IPS-NIHi7 (cell line): ENCODE results near the gene SF3B2.
A peak's percentile ranks its signal among the peaks of the same experiment; 100 is the strongest.

ENCODE experiments used
- DNase-seq: peaks from one replicate; pipeline ENCODE4 v3.0.0; 2012; ENCODE audit warnings: mixed read lengths; ENCODE audit errors: extremely low spot score

SF3B2 gene

DNA sequence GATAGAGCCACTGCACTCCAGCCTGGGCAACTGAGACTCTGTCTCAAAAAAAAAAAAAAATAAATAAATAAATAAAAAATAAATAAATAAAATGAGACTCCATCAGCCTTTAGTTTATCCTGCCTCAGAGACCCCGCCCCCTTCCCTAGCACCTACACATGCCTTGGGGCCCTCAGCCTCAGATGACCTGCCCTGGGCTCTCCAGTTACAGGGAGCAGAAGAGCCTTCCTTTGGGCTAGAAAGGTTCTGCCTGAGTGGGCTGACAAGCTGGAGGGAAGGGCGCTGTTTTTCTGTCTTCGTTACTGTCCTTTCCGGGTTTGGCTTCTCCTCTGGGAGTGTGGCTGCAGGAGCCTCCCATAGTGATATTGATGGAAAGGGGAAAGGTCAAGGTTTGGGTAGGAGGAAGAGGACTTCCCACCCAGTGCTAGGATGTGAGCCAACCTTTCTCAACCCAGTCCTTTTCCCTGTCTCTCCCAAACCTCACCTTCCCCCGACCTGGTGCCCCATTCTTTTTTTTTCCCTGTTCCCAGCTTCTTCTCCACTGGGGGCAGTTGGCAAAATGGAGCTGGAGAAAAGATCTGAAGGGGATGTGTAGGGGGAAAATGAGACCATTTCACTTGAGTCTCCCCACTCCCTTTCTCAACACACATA is 1.5 kb upstream of the SF3B2 start:
- DNase-seq: no peak

DNA sequence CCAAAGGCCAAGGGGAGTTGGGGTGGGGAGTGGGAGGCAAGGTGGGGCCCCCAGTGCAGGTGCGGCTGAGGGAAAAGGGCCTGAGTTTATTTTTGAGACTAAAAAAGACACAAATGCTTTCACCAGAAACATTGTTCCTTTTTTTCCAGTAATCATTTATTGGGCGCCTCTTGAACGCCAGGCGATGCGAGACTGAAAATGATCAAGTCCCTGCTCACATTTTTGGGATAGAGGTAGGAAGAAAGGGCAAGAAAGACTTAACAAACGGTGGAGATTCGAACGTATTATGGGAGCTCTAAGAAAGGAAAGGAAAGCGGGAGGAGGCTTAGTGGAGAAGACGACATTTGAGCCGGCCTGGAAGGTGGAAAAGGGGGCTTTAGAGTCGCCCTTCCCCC is 796 bp upstream of the SF3B2 start:
- DNase-seq: no peak

- DNase-seq: no peak
These were observed 459 bp downstream of the SF3B2 start for GRCh38 chr11:66052664-66052982.

- no peak for DNase-seq
These were observed 2.9 kb downstream of the SF3B2 start for GRCh38 chr11:66055021-66055420.

DNA sequence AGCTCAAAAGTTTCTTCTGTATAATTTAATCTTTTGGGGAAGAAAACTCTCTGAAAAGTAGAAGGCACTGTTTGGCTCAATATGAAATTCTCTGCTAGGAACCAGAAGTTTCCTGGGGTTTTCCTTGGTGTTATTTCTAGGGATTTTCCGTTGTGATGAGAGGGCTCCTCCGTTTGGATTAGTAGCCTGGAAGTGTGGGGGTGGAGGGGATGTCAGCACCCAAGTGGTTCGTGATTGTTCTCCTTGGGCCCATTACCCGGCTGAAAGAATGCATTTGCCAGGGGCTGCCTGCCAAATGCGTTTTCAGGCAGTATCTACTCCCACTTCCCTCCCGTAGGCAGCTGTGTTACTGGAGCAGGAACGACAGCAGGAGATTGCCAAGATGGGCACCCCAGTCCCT is 4.3 kb downstream of the SF3B2 start:
- DNase-seq: no peak

DNA sequence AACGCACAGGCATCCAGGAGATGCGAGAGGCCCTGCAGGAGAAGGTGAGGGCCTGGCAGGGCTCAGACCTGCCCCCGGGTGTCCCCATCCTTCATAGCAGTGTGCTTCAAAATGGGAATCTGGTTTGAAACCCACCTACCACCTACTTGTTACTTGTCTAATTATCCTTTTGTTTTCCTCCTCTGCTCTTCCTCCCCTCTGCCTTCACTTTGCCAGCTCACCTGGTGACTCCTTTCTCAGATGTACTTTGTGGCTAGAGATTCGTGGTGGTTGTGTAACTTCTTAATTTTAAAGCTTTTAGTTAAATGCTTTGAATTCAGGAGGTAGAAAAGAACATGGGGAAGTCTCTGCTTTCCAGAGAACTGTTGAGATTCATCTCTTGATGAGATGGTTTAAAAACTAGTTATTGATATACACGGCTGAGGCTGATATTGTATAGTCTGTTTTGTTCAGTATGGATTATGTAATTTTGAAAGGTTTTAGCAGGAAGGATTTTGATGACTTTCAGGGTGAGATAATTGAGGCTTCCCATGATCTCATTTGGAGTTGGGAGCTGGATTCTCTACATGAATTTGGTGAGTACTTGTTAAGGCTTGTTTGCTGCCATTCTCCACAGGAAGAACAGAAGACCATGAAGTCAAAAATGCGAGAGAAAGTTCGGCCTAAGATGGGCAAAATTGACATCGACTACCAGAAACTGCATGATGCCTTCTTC is 8.0 kb downstream of the SF3B2 start:
- DNase-seq: no peak

DNA sequence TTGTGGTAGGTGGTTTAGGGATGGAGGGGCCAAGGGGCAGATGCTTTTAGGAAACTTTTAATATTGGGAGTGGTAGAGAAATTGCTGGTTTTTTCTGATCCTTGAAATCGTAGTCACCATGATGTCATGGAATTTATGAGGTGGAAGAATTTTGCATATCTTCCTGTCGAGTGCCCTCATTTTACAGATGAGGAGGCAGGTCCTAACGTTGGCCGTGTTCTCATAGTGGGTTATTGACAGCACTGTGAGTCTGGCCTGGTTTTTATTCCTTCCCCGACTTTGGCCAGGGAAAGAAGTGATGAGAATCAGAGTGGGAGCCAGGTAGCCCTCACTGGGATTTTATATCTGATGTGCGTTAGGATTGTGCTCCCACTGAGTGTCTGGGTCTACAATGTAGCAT is 9.1 kb downstream of the SF3B2 start:
- DNase-seq: no peak

DNA sequence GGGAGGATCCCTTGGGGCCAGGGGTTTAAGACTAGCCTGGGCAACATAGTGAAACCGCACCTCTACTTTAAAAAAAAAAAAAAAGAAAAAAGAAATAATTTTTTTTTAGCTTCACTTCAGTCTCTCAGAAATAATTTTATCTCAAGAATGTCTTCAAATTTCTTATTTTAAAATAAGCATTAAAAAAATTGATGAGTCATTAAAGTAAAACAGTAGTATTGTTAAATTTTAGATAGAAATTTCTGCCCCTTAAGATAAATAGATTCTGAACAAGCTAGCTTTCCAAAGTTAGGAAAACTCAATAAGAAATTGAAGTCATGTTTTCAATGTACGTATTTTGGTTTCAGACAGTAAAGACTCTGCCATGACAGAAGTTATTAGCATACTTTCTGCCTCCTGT is 10.2 kb downstream of the SF3B2 start:
- no peak for DNase-seq

DNA sequence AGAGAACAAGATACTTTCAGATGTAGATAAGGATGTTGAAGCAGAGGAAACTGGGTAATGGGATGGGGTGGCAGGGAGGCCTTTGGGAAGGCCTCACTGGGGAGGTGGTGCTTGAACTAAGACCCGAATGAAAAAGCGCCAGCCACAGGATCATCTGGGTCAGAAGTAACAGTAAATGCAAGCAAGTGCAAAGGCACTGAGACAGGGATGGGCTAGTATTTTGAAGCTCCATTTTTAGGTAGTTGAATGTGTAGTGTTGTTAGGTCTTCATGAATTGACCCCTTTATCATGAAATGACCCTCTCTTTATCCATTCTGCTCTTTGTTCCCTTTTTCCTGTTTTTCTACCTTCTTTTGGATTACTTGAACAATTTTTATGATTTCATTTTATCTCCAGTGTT is 11.7 kb downstream of the SF3B2 start:
- DNase-seq: no peak

DNA sequence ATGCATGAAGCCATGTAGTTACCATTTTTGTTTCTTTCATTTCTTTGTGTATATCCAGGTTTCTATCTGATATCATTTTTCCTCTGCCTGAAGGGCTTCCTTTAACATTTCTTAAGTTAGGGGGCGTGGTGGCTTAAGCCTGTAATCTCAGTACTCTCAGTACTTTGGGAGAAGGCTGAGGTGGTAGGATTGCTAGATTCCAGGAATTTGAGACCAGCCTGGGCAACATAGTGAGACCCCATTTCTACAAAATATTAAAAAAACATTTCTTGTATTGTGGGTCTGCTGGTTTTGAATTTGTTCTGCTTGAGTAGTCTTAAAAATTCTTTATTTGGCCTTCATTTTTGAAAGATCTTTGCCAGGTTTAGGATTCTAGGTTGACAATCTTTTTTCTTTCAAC is 12.4 kb downstream of the SF3B2 start:
- no peak for DNase-seq

DNA sequence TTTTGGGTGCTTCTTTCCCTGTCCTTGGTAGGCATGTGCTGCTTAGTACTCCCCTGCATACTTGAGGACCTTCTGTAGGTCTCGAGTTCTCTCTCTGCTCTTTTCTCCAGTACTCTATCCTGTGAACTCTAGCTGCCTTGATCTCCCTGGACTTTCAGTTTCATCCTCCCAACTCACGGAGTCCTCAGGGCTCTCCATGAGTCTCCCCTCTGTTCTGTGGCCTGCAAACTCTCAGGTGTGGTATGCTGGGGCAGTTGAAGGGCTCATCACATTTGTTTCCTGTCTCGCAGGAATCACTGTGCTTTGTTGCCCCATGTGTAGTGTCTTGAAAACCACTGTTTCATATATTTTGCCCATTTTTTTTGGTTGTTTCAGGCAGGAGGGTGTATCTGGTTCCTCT is 14.6 kb downstream of the SF3B2 start:
- DNase-seq: no peak

- no peak for DNase-seq
These were observed 15.5 kb downstream of the SF3B2 start for GRCh38 chr11:66067640-66068039.

GRCh38 chr11:66068154-66068821 is 16.1 kb downstream of the SF3B2 start:
- DNase-seq: peak; percentile 90

GRCh38 chr11:66068923-66069714 is 17.0 kb downstream of the SF3B2 start:
- no peak for DNase-seq

- peak; percentile 91 for DNase-seq
These were observed 17.8 kb downstream of the SF3B2 start, which contains the start of gene PACS1 for GRCh38 chr11:66069715-66070603. PACS1 (plus strand) TSS chr11:66070272; CDS start chr11:66070487, 215 bp downstream.

- DNase-seq: peak; percentile 50
These were observed 18.6 kb downstream of the SF3B2 start for GRCh38 chr11:66070604-66071380.

DNA sequence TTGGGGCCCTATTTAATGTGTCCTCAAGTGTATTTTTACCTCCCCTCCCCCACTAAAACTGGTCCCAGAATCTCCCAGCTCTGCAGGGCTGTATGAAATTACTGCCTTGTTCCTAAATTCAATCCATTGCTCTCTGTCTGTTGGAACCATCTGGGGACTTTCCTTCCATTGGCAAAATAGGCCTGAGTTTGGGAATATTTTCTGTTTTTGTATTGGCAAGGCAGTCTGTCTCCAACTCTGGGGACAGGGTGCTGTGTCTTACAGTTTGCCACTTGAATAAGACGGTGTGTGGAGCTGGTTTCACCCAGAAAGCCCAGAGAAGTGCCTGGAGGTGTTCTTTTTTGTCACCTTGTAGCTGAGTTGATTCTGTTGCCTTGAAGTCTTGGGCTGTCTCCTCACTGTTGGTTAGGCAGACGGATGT is 19.2 kb downstream of the SF3B2 start:
- DNase-seq: no peak

- DNase-seq: no peak
These were observed 19.9 kb downstream of the SF3B2 start for GRCh38 chr11:66072081-66072480.

DNA sequence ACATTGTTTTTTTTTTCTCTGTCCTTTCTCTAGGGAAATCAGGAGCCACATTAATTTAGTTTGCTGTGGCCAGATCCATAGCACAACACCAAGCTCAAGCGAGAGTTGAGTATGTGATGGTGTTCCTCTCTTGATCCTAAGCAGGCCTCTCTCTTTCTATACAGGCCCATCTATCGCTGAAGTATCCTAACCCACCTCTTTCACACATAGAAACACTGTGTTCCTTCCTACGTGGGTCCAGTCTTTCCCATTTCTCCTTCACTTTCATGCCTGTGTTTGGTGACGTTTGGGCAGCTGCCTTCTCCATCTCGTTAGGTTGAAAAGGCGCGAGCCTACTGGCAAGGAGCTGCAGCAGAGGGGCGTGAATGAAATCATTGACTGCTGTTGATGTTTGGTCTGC is 20.4 kb downstream of the SF3B2 start:
- DNase-seq: no peak

GRCh38 chr11:66073669-66074068 is 21.5 kb downstream of the SF3B2 start:
- no peak for DNase-seq

GRCh38 chr11:66075273-66075672 is 23.1 kb downstream of the SF3B2 start:
- no peak for DNase-seq
